ENCODE measurements around the gene PDE4D. TPM values are rescaled to one million over a fixed set of nuclear protein-coding genes. Genes with fewer than 3 reads are reported as not detected.

Gene PDE4D
- total RNA-seq, 1 donor from 2014 or later: 44.8 TPM

- Histone ChIP-seq H3K27me3 (no peaks in the 10 kb centered on the region), H3K4me3 (no peak overlapping the region), H3K9me3 (no peaks in the 10 kb centered on the region), H3K36me3 (no peaks in the 10 kb centered on the region), H3K27ac (no peak overlapping the region), H3K4me1 (no peaks in the 10 kb centered on the region)
- no peak for TF ChIP-seq CTCF (IDR thresholded peaks at IDR 0.05)
- DNase-seq (ENCODE audit: low spot score in 2 of 2): no peak
- intact Hi-C loops (cut with DNase I): no loop called here
Measured at GRCh38 chr5:59439303-59439702, 454.2 kb downstream of the PDE4D start.

GRCh38 chr5:59437176-59437575, 456.4 kb downstream of the PDE4D start:
- Histone ChIP-seq H3K4me3 (no peak overlapping the region), H3K27me3 (no peaks in the 10 kb centered on the region), H3K36me3 (no peaks in the 10 kb centered on the region), H3K9me3 (no peaks in the 10 kb centered on the region), H3K4me1 (no peaks in the 10 kb centered on the region), H3K27ac (no peak overlapping the region)
- intact Hi-C loops (cut with DNase I): no loop called here
- no peak for DNase-seq (ENCODE audit: low spot score in 2 of 2)
- no peak for TF ChIP-seq CTCF (IDR thresholded peaks at IDR 0.05)

- no peaks in the 10 kb centered on the region for H3K4me1 ChIP-seq
- H3K36me3 ChIP-seq: no peaks in the 10 kb centered on the region
- no peaks in the 10 kb centered on the region for H3K27me3 ChIP-seq
- no peak for TF ChIP-seq CTCF (IDR thresholded peaks at IDR 0.05)
- DNase-seq (ENCODE audit: low spot score in 2 of 2): no peak
- H3K27ac ChIP-seq: no peak overlapping the region
- H3K4me3 ChIP-seq: no peak overlapping the region
- intact Hi-C loops (cut with DNase I): no loop called here
- H3K9me3 ChIP-seq: no peaks in the 10 kb centered on the region
Measured at GRCh38 chr5:59436364-59437148, 457.0 kb downstream of the PDE4D start.

- Histone ChIP-seq H3K9me3 (no peaks in the 10 kb centered on the region), H3K27ac (no peak overlapping the region), H3K4me1 (no peaks in the 10 kb centered on the region), H3K27me3 (no peaks in the 10 kb centered on the region), H3K36me3 (no peaks in the 10 kb centered on the region), H3K4me3 (no peak overlapping the region)
- no peak for TF ChIP-seq CTCF (IDR thresholded peaks at IDR 0.05)
- no peak for DNase-seq (ENCODE audit: low spot score in 2 of 2)
- intact Hi-C loops (cut with DNase I): no loop called here
Measured at GRCh38 chr5:59433174-59433573, 460.4 kb downstream of the PDE4D start.

GRCh38 chr5:59430066-59430685, 463.4 kb downstream of the PDE4D start:
- H3K27ac ChIP-seq: no peak overlapping the region
- no peaks in the 10 kb centered on the region for H3K27me3 ChIP-seq
- no peak for TF ChIP-seq CTCF (IDR thresholded peaks at IDR 0.05)
- no peak overlapping the region for H3K4me3 ChIP-seq
- intact Hi-C loops (cut with DNase I): no loop called here
- no peaks in the 10 kb centered on the region for H3K4me1 ChIP-seq
- DNase-seq (ENCODE audit: low spot score in 2 of 2): no peak
- no peaks in the 10 kb centered on the region for H3K9me3 ChIP-seq
- H3K36me3 ChIP-seq: no peaks in the 10 kb centered on the region
